ENCODE results near the gene DOP1A.

Gene DOP1A

GRCh38 chr6:83215131-83216047 lies 147.9 kb downstream of the DOP1A start:
- peak; percentile 51 for DNase-seq

- no peak for DNase-seq
These were observed 149.3 kb downstream of the DOP1A start for GRCh38 chr6:83216806-83217205.

Data from stimulated activated CD4-positive, alpha-beta T cell treated with anti-CD3 and anti-CD28 coated beads, Interleukin-2, amount 100 ng/mL, for 24 hours (primary cell).